Transverse colon (tissue), 4 donors: Measurements from ENCODE around the gene GPC6. TPM values are rescaled to one million over a fixed set of nuclear protein-coding genes. Genes with fewer than 3 reads are reported as not detected.

Source experiments
- DNase-seq: peaks from one replicate; pipeline ENCODE4 v3.0.0-alpha.2; 2019
- H3K27ac ChIP-seq, 4 donors: fragments of 200-600 bp; sonication (generic); 2 replicates each; pipeline ENCODE4 v1.5.1; 2016 to 2018; ENCODE audit warnings: inconsistent platforms in 4 of 4
- H3K27me3 ChIP-seq: fragments of 200-600 bp; sonication (generic); 2 replicates; pipeline ENCODE4 v1.5.1; 2017; ENCODE audit warnings: inconsistent platforms
- H3K36me3 ChIP-seq, 4 donors: fragments of 200-600 bp; sonication (generic); 2 replicates each; pipeline ENCODE4 v1.5.1; 2017 to 2019; ENCODE audit warnings: inconsistent platforms in 4 of 4
- H3K4me1 ChIP-seq, 4 donors: fragments of 200-600 bp; sonication (generic); 2 replicates each; pipeline ENCODE4 v1.5.1; 2017 to 2020; ENCODE audit warnings: inconsistent platforms in 4 of 4
- H3K4me3 ChIP-seq, 4 donors: fragments of 200-600 bp; sonication (generic); 1 replicate in 1 of 4; 2 replicates in 3 of 4; pipeline versions ENCODE4 v1.5.1 to v1.6.1; 2017 to 2019; ENCODE audit warnings: inconsistent platforms in 4 of 4
- H3K9me3 ChIP-seq, 2 donors: fragments of 200-600 bp; sonication (generic); 2 replicates each; pipeline ENCODE4 v1.5.1; 2017 to 2019; ENCODE audit warnings: inconsistent platforms in 2 of 2
- CTCF ChIP-seq, 5 experiments: fragments of 200-600 bp in 3 of 5; fragments of 450-650 bp in 2 of 5; sonication (generic) in 3 of 5; IDR thresholded peaks; 1 replicate in 2 of 5; 2 replicates in 3 of 5; pipeline ENCODE4 v1.5.1; 2016 to 2017; ENCODE audit warnings: antibody characterized with exemption in 5 of 5, inconsistent platforms in 3 of 5, mild to moderate bottlenecking in 2 of 5, moderate library complexity in 1 of 5
- EP300 ChIP-seq: sonication (generic); formaldehyde crosslinking; IDR thresholded peaks from one replicate; pipeline ENCODE4 v1.6.1; 2017; ENCODE audit warnings: antibody characterized with exemption, low read depth
- POLR2A ChIP-seq: fragments of 450-650 bp; IDR thresholded peaks from one replicate; pipeline ENCODE4 v1.6.1; 2016; ENCODE audit warnings: antibody characterized with exemption, mild to moderate bottlenecking, moderate library complexity
- POLR2AphosphoS5 ChIP-seq, 3 donors: sonication (generic); formaldehyde crosslinking; IDR thresholded peaks; one replicate each; pipeline ENCODE4 v1.6.1; 2016; ENCODE audit warnings: antibody characterized with exemption in 3 of 3
- WGBS, 2 donors: methylation state at CpG; one replicate each; pipeline ENCODE4 v1.1.5; 2018; ENCODE audit warnings: low coverage in 1 of 2; 5-methylcytosine and 5-hydroxymethylcytosine counted together
- in situ Hi-C, 4 donors: fragments of 200-750 bp; cut with MboI; loops; one replicate each; pipeline versions ENCODE4 v1.15.0 to v1.15.1; 2017; ENCODE audit warnings: low sequenced_read_pairs in 3 of 4, low pct_ligation_motif_present in 1 of 4, low pct_unique_long_range_greater_than_20kb in 1 of 4
- intact Hi-C: fragments of 100-400 bp; cut with DNase I; formaldehyde crosslinking; loops from one replicate; pipeline ENCODE4 v1.15.1; 2023; ENCODE audit warnings: low total_unique reads
- total RNA-seq, 4 donors: library from RNA; depleted of rRNA; stranded (reverse); fragments of >200 nt; gene quantifications; one replicate each; pipeline ENCODE4 v1.1.0, GENCODE V29; 2016

GPC6 gene
- total RNA-seq, 4 donors from 2014 or later = 0.75 to 5.7 (median 4.0) TPM

- DNase-seq = no peak
- in situ Hi-C loops = no loop called here
- Histone ChIP-seq H3K36me3 (no peaks in the 10 kb centered on the region), H3K4me3 (no peak overlapping the region), H3K9me3 (no peaks in the 10 kb centered on the region), H3K27ac (no peak overlapping the region), H3K4me1 (no peaks in the 10 kb centered on the region), H3K27me3 (no peaks in the 10 kb centered on the region)
- no peak for TF ChIP-seq POLR2A
- TF ChIP-seq CTCF (IDR thresholded peaks at IDR 0.05) = no peak
- TF ChIP-seq POLR2AphosphoS5 (IDR thresholded peaks at IDR 0.05) = no peak
- no peak for TF ChIP-seq EP300
- 51 to 52% methylated on average over 4 of the region's 4 CpGs for WGBS, 2 donors
- intact Hi-C loops = no loop called here
Measured at GRCh38 chr13:93810264-93810663, 583.7 kb downstream of the GPC6 start.

GRCh38 chr13:93811071-93811737 lies 584.6 kb downstream of the GPC6 start:
- H3K27ac ChIP-seq = no peak overlapping the region
- in situ Hi-C loops = no loop called here
- 83% methylated on average over 3 of the region's 3 CpGs for WGBS, 2 donors
- no peaks in the 10 kb centered on the region for H3K36me3 ChIP-seq
- no peak for DNase-seq
- no peaks in the 10 kb centered on the region for H3K9me3 ChIP-seq
- H3K4me1 ChIP-seq = no peaks in the 10 kb centered on the region
- no peak for TF ChIP-seq POLR2AphosphoS5 (IDR thresholded peaks at IDR 0.05)
- H3K4me3 ChIP-seq = no peak overlapping the region
- H3K27me3 ChIP-seq = no peaks in the 10 kb centered on the region
- intact Hi-C loops = no loop called here

GRCh38 chr13:93811738-93812112 lies 585.1 kb downstream of the GPC6 start:
- WGBS, 2 donors = 75% methylated on average over 3 of the region's 3 CpGs; no CpG with 5 or more reads in 1 of the 2 donors
- Histone ChIP-seq H3K4me1 (no peaks in the 10 kb centered on the region), H3K4me3 (no peak overlapping the region), H3K27me3 (no peaks in the 10 kb centered on the region), H3K36me3 (no peaks in the 10 kb centered on the region), H3K9me3 (no peaks in the 10 kb centered on the region), H3K27ac (no peak overlapping the region)
- intact Hi-C loops = no loop called here
- TF ChIP-seq POLR2A (no peak), CTCF (IDR thresholded peaks at IDR 0.05) (no peak), EP300 (no peak), POLR2AphosphoS5 (IDR thresholded peaks at IDR 0.05) (no peak)
- in situ Hi-C loops = no loop called here
- no peak for DNase-seq

- WGBS, 2 donors = 55 to 83% methylated on average over 1 to 3 of the region's 3 CpGs
- TF ChIP-seq POLR2AphosphoS5 (IDR thresholded peaks at IDR 0.05) (no peak), EP300 (no peak), POLR2A (no peak), CTCF (IDR thresholded peaks at IDR 0.05) (no peak)
- no peaks in the 10 kb centered on the region for H3K27me3 ChIP-seq
- intact Hi-C loops = no loop called here
- no peaks in the 10 kb centered on the region for H3K9me3 ChIP-seq
- H3K36me3 ChIP-seq = no peaks in the 10 kb centered on the region
- H3K27ac ChIP-seq = no peak overlapping the region
- no peak overlapping the region for H3K4me3 ChIP-seq
- in situ Hi-C loops = no loop called here
- no peaks in the 10 kb centered on the region for H3K4me1 ChIP-seq
- no peak for DNase-seq
Measured at GRCh38 chr13:93814658-93815057, 588.1 kb downstream of the GPC6 start.

GRCh38 chr13:93818345-93818744 lies 591.7 kb downstream of the GPC6 start:
- intact Hi-C loops (no loop called here), in situ Hi-C loops (no loop called here)
- Histone ChIP-seq H3K9me3 (no peaks in the 10 kb centered on the region), H3K4me3 (no peak overlapping the region), H3K4me1 (no peaks in the 10 kb centered on the region), H3K27ac (no peak overlapping the region), H3K36me3 (no peaks in the 10 kb centered on the region), H3K27me3 (no peaks in the 10 kb centered on the region)
- no peak for DNase-seq
- 88 to 100% methylated on average over 3 of the region's 3 CpGs for WGBS, 2 donors
- TF ChIP-seq POLR2AphosphoS5 (IDR thresholded peaks at IDR 0.05) = no peak
- no peak for TF ChIP-seq POLR2A
- no peak for TF ChIP-seq CTCF (IDR thresholded peaks at IDR 0.05)
- no peak for TF ChIP-seq EP300
